Left hindlimb (tissue), 1 donor: ENCODE results near the gene STUM.

Experiments used
- DNase-seq: peaks from one replicate; pipeline ENCODE4 v3.0.0-alpha.2; 2018

Gene STUM

DNA sequence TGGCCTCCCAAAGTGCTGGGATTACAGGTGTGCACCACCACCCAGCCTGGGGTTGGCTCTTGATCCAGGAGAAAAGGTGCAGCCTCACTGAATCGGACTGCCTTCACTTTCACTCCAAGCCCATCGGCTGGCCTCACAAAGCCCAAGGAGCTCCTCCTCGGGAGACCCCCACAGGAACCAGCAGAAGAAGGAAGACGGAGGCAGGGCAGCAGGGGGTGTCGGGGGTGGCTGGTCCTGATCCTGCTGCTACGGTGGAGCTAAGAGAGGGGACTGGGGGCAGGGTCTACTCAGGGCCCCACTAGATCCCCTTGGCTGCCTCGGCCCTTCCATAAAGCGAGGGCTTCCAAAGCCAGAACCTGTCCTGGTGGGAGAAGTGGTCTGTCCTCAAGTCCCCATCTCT is 93.9 kb downstream of the STUM start:
- DNase-seq = no peak

GRCh38 chr1:226643177-226643576 is 94.6 kb downstream of the STUM start:
- DNase-seq = no peak

GRCh38 chr1:226643611-226644540 is 95.3 kb downstream of the STUM start:
- DNase-seq = no peak

DNA sequence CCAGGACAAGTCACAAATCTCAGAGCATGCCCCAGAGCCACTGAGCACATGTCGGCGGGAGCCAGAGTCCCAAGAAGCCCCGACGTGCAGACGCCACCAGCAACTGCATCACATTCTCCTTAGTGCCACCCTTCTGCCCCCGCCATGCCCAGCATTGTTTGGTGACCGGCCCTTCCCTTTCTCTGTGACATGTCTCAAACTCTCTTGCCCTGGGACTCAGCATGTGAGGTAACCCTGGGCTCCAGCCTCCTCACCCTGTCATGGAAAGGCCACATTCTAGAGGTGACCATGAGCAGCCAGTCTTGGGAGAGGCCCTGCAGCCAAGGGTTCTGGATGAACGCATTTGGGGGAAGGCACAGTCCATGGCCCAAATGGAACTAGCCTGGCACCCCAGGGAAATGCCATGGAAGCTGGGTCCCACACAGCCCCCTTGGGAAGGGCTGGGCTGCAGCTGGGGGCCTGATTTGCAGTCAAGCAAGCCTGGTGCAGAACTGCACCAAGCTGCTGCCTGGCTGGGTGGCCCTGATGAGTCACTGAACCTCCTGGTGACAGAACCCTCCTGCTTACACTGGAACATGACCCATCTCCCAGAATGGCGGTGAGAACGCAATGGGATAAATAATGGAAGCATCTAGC is 96.1 kb downstream of the STUM start:
- no peak for DNase-seq

- DNase-seq = no peak
These were observed 96.9 kb downstream of the STUM start for GRCh38 chr1:226645279-226645976.

- no peak for DNase-seq
These were observed 97.7 kb downstream of the STUM start for GRCh38 chr1:226646026-226646869.

DNA sequence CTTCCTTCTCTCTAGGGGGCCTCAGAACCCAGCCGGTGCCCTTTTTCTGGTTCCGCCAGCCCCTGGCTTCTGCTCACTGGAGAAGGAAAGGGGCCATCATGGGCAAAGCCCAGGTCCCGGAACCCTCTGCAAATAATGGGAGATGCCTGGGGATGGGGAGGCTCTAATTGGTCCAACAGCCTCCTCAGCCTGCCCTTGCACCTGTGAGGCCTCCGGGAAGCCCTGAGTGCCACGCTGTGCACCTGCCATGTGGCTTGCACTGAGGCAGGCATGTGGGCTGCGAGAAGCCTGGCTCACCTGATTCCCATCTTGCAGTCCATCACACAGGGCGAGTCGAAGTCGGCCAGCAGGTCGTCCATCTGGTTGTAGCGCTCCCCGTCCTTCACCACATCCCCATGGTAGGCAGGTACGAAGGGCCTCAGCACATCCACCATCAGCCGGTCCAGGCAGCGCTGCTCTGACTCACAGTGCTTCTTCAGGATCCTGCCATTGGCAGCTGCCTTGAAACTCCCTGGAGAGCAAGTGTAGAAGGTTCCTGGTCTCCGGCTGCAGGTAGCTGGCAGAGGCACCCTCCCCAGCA is 98.4 kb downstream of the STUM start:
- no peak for DNase-seq

GRCh38 chr1:226647719-226648118 is 99.2 kb downstream of the STUM start:
- DNase-seq = no peak

GRCh38 chr1:226648421-226648820 is 99.9 kb downstream of the STUM start:
- no peak for DNase-seq

GRCh38 chr1:226649244-226649643 is 100.7 kb downstream of the STUM start:
- DNase-seq = no peak

GRCh38 chr1:226649780-226650179 is 101.2 kb downstream of the STUM start:
- no peak for DNase-seq

DNA sequence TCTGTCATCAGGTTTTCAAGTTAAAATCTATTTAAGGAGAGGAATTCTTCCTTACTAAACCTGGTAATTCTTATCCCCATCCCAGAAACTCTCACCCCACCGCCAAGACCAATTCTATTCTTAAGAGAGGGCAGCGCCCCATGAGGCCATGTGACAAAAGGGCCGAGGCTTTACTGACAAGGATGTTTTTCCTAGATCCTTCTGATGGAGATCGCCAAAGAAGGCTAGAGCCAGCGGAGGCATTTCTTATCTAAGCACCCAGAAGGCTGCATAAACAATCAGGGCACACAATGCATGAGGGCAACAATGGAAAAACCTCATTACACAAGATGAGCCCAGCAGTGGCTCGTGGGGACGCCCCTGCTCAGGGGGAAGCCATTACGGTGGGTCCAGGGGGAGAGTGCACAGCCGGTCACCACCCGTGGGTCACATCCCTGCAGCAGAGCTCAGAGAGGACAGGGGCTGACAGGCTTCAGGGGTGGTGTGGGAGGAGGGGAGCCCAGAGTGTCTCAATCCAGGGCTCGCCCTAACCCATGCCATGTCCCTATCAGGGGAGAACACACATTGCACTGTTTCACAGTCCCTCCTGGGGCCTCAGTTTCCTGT is 101.8 kb downstream of the STUM start:
- DNase-seq = no peak

GRCh38 chr1:226651041-226651731 is 102.6 kb downstream of the STUM start:
- DNase-seq = no peak

DNA sequence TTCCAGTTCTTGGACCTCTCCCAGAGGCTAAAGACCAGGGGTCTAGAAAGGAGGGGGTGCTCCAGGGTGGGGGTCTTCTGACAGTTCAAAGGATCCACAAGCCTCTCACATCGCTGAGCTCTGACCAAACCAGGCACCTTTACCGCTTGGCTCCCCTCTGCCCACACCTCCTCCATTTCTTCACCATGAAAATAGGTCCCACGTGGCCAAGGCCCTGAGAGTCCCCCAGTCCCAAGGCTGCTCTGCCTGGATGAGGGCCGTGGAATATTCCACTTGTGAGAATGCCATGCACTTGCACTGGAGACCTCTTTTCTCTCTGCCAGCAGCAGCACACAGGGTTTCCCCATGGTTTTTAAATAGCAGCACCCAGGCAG is 103.2 kb downstream of the STUM start:
- DNase-seq = no peak

DNA sequence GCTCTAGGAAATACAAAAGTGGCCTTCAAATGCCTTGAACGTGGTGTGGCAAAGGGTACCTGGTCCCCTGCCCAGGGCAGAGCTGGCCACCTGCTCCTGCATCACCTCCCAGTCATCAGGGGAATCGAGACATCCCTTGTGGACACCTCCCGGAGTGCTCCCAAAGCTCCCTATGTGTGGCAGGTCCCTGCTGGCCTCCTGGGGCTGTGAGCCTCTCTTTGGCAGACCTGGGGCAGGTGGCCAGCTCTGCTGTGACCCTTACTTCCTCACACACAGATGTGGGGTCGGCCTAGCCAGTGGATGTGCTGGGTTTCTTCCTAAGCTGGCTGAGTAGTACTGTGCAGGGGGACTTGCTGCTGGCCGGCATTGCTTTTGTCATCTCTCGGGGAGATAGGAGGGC is 104.0 kb downstream of the STUM start:
- no peak for DNase-seq

- DNase-seq = no peak
These were observed 104.9 kb downstream of the STUM start for GRCh38 chr1:226653311-226653921.

DNA sequence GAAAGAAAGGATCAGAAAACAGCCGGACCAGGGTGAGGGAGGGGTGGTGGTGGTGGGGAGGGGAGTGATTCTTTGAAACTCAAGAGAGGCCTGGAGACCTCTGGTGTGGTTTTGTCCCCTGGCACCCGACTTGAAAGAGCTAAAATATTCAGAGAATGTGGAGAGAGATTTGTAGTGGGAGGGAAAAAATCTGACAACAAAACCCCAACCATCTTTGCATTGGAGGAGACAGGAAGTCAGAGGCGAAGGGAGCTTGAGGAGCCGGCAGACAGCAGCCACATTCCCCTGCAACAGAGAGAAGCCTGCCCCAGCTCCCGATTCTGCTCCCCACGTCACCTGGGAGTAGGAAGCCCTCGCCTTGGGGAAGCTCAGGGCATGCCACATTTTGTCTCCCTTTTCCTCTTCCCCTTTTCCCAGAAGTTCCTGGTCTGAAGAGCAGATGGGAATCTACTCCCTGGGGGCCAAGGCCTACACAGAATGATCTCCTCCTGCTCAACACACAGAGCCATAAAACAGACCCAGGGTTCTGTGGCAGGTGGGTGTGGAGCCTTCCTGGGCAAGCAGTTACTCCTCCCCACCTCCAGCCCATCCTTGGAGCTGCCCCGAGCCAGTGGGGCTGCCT is 105.6 kb downstream of the STUM start:
- no peak for DNase-seq

GRCh38 chr1:226654668-226655055 is 106.1 kb downstream of the STUM start:
- no peak for DNase-seq

DNA sequence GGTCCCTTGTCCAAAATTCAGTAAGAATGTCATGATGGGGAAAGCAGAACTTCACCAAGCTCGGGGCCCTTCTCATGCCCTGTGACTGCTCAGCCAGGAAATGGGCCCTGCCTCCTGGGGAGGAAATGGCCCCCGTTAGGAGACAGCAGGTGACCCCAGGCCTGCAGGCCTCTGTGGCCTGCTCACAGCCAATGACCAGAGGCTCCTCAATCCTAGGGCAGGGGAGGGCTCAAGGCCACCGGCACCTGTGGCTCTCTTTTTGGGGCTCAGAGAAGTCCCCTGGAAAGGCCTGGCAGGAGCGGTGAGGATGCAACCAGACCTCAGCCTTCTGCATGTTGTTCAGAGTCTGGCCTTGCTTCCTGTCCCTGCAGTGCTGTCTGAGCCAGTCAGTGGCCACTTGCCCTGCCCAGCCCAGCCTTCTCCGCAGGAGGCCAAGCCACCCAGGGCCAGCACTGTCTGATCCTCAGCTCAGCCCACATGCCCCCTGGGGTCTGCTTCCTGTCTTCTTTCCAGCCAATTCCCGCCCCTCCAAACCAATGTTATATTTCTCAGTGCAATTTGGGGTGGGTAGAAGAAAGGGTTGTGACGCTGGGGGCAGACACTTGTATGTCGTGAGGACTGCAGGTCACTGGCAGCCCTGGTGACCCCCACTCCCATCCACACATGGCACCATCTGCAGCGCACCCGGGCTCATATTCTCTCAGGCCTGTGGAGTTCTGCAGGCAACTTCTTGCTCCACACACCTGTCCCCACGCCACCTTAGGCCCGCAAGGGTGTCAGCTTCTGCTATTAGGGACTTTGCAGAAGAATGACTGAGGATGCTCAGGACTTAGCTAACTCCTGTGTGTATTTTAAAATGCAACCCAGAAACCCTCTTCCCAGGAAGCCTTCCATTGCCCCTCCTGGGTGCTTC is 106.9 kb downstream of the STUM start:
- DNase-seq = no peak
